ENCODE measurements around the gene YAP1. TPM values are rescaled to one million over a fixed set of nuclear protein-coding genes. Genes with fewer than 3 reads are reported as not detected.

YAP1 gene
- total and polyA plus RNA-seq, 8 donors: 22.0 to 400 (median 64.4) TPM

DNA sequence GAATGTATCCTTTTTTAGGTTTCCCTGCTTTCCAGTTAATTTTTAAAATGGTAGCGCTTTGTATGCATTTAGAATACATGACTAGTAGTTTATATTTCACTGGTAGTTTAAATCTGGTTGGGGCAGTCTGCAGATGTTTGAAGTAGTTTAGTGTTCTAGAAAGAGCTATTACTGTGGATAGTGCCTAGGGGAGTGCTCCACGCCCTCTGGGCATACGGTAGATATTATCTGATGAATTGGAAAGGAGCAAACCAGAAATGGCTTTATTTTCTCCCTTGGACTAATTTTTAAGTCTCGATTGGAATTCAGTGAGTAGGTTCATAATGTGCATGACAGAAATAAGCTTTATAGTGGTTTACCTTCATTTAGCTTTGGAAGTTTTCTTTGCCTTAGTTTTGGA lies 120.7 kb downstream of the YAP1 start:
- intact Hi-C loops (cut with DNase I; ENCODE audit: low total_unique reads): no loop called here
- peaks cover 0 to 29% (median 25%) of the 10 kb centered on the region in 4 donors for H3K36me3 ChIP-seq
- H3K27me3 ChIP-seq: no peaks in the 10 kb centered on the region
- TF ChIP-seq POLR2AphosphoS5 (IDR thresholded peaks at IDR 0.05) (no peak), EP300 (IDR thresholded peaks at IDR 0.05) (no peak), POLR2A (IDR thresholded peaks at IDR 0.05) (no peak)
- TF ChIP-seq, protein P1, sequence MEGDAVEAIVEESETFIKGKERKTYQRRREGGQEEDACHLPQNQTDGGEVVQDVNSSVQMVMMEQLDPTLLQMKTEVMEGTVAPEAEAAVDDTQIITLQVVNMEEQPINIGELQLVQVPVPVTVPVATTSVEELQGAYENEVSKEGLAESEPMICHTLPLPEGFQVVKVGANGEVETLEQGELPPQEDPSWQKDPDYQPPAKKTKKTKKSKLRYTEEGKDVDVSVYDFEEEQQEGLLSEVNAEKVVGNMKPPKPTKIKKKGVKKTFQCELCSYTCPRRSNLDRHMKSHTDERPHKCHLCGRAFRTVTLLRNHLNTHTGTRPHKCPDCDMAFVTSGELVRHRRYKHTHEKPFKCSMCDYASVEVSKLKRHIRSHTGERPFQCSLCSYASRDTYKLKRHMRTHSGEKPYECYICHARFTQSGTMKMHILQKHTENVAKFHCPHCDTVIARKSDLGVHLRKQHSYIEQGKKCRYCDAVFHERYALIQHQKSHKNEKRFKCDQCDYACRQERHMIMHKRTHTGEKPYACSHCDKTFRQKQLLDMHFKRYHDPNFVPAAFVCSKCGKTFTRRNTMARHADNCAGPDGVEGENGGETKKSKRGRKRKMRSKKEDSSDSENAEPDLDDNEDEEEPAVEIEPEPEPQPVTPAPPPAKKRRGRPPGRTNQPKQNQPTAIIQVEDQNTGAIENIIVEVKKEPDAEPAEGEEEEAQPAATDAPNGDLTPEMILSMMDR (IDR thresholded peaks at IDR 0.05): no peak
- WGBS, 5 donors: 79 to 86% (median 81%) methylated on average over 4 of the region's 4 CpGs
- no peaks in the 10 kb centered on the region for H3K9me3 ChIP-seq
- no peak overlapping the region for H3K4me3 ChIP-seq
- H3K4me1 ChIP-seq: peaks cover 16 to 55% (median 34%) of the 10 kb centered on the region in 4 donors
- peak overlapping the region in 1 of 5 donors; percentile 10 for H3K27ac ChIP-seq
- DNase-seq: no peak

- intact Hi-C loops (cut with DNase I; ENCODE audit: low total_unique reads): no loop called here
- Histone ChIP-seq H3K4me1 (peaks cover 2 to 20% (median 7%) of the 10 kb centered on the region in 4 donors), H3K27ac (no peak overlapping the region), H3K9me3 (no peaks in the 10 kb centered on the region), H3K4me3 (no peak overlapping the region), H3K36me3 (peaks cover 0 to 15% (median 11%) of the 10 kb centered on the region in 4 donors), H3K27me3 (no peaks in the 10 kb centered on the region)
- TF ChIP-seq POLR2A (IDR thresholded peaks at IDR 0.05) (no peak), POLR2AphosphoS5 (IDR thresholded peaks at IDR 0.05) (no peak), EP300 (IDR thresholded peaks at IDR 0.05) (no peak)
- TF ChIP-seq, protein P1 (IDR thresholded peaks at IDR 0.05): no peak
- DNase-seq: no peak
- WGBS, 5 donors: 61 to 79% (median 64%) methylated on average over 7 of the region's 7 CpGs
Observed at GRCh38 chr11:102234779-102235439, 124.7 kb downstream of the YAP1 start.

GRCh38 chr11:102237096-102237735 lies 127.0 kb downstream of the YAP1 start:
- TF ChIP-seq EP300 (IDR thresholded peaks at IDR 0.05): no peak
- TF ChIP-seq POLR2AphosphoS5 (IDR thresholded peaks at IDR 0.05): no peak
- Histone ChIP-seq H3K27me3 (no peaks in the 10 kb centered on the region), H3K4me1 (peaks cover 0 to 21% (median 4%) of the 10 kb centered on the region in 4 donors), H3K9me3 (no peaks in the 10 kb centered on the region), H3K27ac (no peak overlapping the region), H3K36me3 (peaks cover 0 to 9% (median 7%) of the 10 kb centered on the region in 4 donors), H3K4me3 (no peak overlapping the region)
- 75 to 88% (median 85%) methylated on average over 5 of the region's 5 CpGs for WGBS, 5 donors
- DNase-seq: no peak
- intact Hi-C loops (cut with DNase I; ENCODE audit: low total_unique reads): no loop called here

GRCh38 chr11:102238391-102238821 lies 128.2 kb downstream of the YAP1 start:
- no peak for TF ChIP-seq EP300 (IDR thresholded peaks at IDR 0.05)
- TF ChIP-seq, protein P1 (IDR thresholded peaks at IDR 0.05): no peak
- TF ChIP-seq POLR2AphosphoS5 (IDR thresholded peaks at IDR 0.05): no peak
- TF ChIP-seq POLR2A (IDR thresholded peaks at IDR 0.05): no peak
- intact Hi-C loops (cut with DNase I; ENCODE audit: low total_unique reads): no loop called here

More at GRCh38 chr11:102238391-102238821, 128.2 kb downstream of the YAP1 start:
- Histone ChIP-seq H3K4me1 (peaks cover 0 to 26% (median 9%) of the 10 kb centered on the region in 4 donors), H3K27ac (no peak overlapping the region), H3K4me3 (no peak overlapping the region), H3K36me3 (peaks cover 0 to 9% (median 6%) of the 10 kb centered on the region in 4 donors), H3K9me3 (no peaks in the 10 kb centered on the region), H3K27me3 (no peaks in the 10 kb centered on the region)
- no peak for DNase-seq
